ENCODE data around the gene RASSF4.

The RASSF4 gene

DNA sequence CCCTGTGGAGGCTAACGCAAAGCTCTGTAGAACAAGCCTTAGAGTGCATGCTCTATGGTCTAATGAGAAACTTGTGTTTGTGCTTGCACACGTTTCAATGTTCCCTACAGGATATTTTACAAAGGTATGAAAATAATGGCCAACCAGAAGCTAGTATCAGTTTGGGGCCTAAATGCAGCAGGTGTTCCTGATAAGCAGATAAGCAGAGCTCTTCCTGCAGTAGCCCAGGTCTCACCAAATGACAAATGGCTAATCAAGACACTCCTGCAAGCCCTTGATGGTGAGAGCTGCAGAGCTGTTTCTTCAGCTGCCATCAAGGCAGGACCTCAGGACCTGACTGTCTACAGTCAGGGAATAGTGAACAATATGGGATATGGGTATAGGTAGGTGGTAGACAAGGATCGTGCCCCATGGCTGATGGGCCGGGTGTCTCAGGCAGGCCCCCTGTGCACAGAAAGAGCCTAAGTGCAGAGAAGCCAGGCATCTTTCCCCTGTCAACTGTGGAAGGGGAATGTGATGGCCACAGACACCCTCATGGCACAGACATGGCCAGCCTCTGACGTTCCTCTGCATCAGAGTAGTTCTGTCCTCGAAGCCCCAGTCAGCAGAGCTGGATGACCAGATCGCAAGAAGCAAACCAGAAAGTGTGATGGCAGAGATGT is 23.2 kb upstream of the RASSF4 start:
- TF ChIP-seq, protein P1, sequence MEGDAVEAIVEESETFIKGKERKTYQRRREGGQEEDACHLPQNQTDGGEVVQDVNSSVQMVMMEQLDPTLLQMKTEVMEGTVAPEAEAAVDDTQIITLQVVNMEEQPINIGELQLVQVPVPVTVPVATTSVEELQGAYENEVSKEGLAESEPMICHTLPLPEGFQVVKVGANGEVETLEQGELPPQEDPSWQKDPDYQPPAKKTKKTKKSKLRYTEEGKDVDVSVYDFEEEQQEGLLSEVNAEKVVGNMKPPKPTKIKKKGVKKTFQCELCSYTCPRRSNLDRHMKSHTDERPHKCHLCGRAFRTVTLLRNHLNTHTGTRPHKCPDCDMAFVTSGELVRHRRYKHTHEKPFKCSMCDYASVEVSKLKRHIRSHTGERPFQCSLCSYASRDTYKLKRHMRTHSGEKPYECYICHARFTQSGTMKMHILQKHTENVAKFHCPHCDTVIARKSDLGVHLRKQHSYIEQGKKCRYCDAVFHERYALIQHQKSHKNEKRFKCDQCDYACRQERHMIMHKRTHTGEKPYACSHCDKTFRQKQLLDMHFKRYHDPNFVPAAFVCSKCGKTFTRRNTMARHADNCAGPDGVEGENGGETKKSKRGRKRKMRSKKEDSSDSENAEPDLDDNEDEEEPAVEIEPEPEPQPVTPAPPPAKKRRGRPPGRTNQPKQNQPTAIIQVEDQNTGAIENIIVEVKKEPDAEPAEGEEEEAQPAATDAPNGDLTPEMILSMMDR (IDR thresholded peaks at IDR 0.05; ENCODE audit: low read depth, low read length, missing control alignments) = no peak
- in situ Hi-C loops (cut with HindIII; ENCODE audit: low sequenced_read_pairs) = no loop called here
- no peak overlapping the region for H3K4me3 ChIP-seq (ENCODE audit: low read depth, low read length)
- no peak for DNase-seq (ENCODE audit: low read depth)

DNA sequence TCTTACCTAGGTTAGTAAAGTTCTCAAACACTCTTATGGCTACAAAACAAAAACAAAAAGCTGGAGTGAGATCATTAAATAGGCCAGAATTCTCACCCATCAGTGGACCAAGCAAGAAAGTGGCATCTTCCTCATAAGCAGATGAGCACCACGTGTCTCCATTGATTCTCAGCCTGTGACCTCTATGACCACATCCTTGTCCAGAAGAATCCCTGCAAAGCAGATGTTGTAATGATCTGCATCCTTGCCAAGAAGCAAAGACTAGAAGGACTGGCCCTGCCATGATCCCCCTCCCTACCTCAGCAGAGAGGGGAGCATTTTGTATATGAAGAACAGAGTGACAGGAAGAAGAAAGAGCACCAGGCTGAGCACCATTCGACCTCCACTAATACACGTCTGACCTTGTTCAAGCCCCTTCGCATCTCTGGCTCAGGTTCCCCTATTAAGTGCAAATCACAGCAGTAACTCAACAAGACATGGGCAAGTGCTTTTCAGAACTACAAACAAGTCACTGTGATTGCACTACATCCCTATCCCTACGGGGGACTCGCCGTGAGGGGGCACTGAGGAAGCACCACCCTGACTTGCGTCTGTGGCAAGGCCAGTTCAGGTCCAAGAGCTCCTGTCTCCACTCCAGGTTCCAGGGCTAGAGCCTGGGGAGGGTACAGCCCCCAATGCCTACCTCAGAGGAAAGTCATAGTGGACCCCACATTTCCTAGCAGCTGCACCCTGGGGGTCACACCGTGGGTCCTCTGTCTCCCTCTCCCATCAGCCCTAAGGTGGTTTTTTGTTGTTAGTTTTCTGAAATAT is 22.2 kb upstream of the RASSF4 start:
- in situ Hi-C loops (cut with HindIII; ENCODE audit: low sequenced_read_pairs) = no loop called here
- TF ChIP-seq, protein P1 (IDR thresholded peaks at IDR 0.05; ENCODE audit: low read depth, low read length, missing control alignments) = no peak
- H3K4me3 ChIP-seq (ENCODE audit: low read depth, low read length) = no peak overlapping the region
- no peak for DNase-seq (ENCODE audit: low read depth)

DNA sequence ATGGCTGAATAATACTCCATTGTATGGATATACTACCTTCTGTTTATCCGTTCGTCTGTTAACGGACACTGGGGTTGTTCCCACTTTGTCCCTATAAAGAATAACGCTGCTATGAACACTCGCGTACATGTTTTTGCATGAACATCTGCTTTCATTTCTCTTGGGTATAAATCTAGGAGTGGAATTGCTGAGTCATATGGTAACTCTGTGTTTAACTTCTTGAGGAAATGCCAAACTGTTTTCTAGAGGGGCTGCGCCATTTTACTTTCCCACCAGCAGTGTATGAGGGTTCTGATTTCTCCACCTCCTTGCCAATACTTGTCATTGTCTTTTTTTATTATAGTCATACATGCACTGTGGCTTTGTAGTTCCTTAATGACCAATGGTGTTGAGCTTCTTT is 20.6 kb upstream of the RASSF4 start:
- TF ChIP-seq, protein P1 (IDR thresholded peaks at IDR 0.05; ENCODE audit: low read depth, low read length, missing control alignments) = no peak
- DNase-seq (ENCODE audit: low read depth) = no peak
- no peak overlapping the region for H3K4me3 ChIP-seq (ENCODE audit: low read depth, low read length)
- in situ Hi-C loops (cut with HindIII; ENCODE audit: low sequenced_read_pairs) = no loop called here

DNA sequence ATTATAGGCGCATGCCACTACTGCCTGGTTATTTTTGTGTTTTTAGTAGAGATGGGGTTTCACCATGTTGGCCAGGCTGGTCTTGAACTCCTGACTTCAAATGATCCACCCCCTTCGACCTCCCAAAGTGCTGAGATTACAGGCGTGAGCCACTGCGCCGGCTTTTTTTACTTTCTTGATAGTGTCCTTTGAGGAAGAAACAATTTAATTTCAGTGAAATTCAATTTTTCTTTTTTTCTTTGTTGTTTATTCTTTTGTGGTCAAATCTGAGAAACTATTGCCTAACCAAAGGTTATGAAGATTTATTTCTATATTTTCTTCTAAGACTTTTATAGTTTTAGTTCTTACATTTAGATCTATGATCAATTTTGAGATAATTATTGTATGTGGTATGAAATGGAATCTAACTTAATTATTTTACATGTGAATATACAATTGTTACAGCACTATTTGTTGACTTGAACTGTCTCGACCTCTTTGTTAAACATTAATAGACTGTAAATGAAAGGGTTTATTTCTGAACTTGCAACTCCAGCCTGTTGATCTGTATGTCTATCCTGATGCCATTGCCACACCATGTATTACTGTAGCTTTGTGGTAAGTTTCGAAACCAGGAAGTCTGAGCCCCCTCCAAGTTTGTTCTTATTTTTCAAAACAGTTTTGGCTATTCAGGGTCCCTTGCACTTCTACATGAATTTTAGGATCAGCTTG is 19.8 kb upstream of the RASSF4 start:
- no peak overlapping the region for H3K4me3 ChIP-seq (ENCODE audit: low read depth, low read length)
- DNase-seq (ENCODE audit: low read depth) = no peak
- in situ Hi-C loops (cut with HindIII; ENCODE audit: low sequenced_read_pairs) = no loop called here
- TF ChIP-seq, protein P1 (IDR thresholded peaks at IDR 0.05; ENCODE audit: low read depth, low read length, missing control alignments) = no peak

DNA sequence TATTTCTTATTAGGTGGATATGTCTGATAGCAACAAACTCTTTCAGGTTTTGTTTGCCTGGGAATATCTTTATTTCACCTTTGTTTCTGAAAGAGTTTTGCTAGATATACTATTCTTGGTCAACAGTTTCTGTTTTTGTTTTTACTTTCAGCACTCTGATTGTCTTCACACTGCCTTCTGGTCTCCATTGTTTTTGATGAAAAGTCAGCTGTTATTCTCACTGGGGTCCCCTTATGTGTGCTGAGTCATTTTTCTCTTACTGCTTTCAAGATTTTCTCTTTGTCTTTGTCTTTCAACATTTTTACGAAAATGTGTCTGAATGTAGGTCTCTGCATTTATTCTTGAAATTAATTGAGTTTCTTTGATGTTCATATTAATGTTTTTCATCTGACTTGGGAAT is 15.2 kb upstream of the RASSF4 start:
- H3K4me3 ChIP-seq (ENCODE audit: low read depth, low read length) = no peak overlapping the region
- TF ChIP-seq, protein P1 (IDR thresholded peaks at IDR 0.05; ENCODE audit: low read depth, low read length, missing control alignments) = no peak
- in situ Hi-C loops (cut with HindIII; ENCODE audit: low sequenced_read_pairs) = no loop called here
- DNase-seq (ENCODE audit: low read depth) = no peak

DNA sequence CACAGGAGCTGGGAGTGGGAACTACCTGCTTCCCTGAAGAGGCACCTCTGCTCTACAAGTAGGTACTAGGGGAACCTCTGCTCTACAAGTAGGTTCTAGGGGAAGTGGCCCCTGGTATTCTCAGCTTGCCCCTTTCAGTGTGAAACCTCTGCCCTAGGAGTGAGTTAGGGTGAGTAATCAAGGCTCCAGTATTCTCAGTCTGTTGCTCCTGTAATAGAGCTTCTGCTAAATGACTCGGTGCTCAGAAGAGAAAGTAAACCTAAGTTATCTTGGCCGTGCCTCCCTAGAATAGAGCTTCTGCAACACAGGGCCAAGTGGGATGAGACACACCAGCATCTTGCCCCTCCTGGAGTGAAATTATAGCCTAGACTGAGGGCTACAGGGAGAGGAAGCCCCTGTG is 13.4 kb upstream of the RASSF4 start:
- no peak overlapping the region for H3K4me3 ChIP-seq (ENCODE audit: low read depth, low read length)
- DNase-seq (ENCODE audit: low read depth) = no peak
- TF ChIP-seq, protein P1 (IDR thresholded peaks at IDR 0.05; ENCODE audit: low read depth, low read length, missing control alignments) = no peak
- in situ Hi-C loops (cut with HindIII; ENCODE audit: low sequenced_read_pairs) = no loop called here
